Astrocyte of the cerebellum (primary cell): Measurements from ENCODE around the gene CFAP46.

Experiments used
- DNase-seq: peaks from one replicate; pipeline ENCODE4 v3.0.0-alpha.2; 2011; ENCODE audit warnings: low read depth
- H3K4me3 ChIP-seq: 2 replicates; pipeline ENCODE4 v1.5.1; 2011; ENCODE audit warnings: mild to moderate bottlenecking, low read depth, low read length, moderate library complexity
- in situ Hi-C: cut with HindIII; loops from 2 replicates; pipeline ENCODE4 v1.10.0; 2017; ENCODE audit warnings: low sequenced_read_pairs
- TF ChIP-seq, protein P1 (sequence below): IDR thresholded peaks from 2 replicates; pipeline ENCODE4 v1.5.1; 2012; ENCODE audit warnings: low read length, low read depth, moderate library complexity, mild to moderate bottlenecking; ENCODE audit errors: missing control alignments

The CFAP46 gene

DNA sequence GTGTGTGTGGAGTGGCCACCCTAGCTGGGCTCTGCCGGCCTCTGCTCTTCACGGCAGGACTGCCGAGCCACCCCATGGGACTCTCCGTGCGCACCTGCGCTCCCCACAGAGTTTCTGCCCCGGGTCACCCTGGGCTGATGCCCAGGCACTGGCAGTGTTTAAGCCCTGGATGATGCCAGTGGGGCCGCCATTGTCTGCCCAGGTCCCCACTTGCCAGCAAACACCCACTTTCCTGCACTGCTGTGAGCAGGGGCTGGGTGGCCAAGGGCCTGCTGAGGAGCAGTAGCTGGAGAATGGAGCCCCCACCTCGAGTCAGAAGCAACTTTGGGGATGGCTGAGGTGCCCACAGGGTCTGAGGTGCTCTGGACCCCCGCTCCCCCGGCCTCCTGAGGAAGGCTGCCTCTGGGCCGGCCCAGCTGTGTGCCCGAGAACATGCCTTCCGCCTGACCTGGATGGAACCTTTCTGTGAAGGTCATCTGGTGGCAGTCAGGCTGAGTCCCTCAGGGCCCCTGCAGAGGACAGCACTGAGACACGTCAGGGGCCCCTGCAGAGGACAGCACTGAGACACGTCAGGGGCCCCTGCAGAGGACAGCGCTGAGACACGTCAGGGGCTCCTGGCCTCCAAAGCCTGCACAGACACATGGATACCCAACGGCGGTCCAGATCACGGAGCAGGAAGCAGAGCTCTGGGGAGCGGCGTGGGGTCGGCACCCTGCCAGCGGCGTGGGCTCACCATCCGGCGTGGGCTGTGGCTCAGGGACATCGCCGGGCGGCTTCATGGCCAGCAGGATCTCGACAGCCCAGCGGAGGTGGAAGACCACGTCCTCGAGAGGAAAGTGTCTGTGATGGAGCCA, 62.0 kb downstream of the CFAP46 start:
- no peak overlapping the region for H3K4me3 ChIP-seq
- in situ Hi-C loops = loop anchor here (5.0 kb wide), 1 partner anchor 33 kb away; no protein-coding TSS in a partner anchor
- TF ChIP-seq, protein P1, sequence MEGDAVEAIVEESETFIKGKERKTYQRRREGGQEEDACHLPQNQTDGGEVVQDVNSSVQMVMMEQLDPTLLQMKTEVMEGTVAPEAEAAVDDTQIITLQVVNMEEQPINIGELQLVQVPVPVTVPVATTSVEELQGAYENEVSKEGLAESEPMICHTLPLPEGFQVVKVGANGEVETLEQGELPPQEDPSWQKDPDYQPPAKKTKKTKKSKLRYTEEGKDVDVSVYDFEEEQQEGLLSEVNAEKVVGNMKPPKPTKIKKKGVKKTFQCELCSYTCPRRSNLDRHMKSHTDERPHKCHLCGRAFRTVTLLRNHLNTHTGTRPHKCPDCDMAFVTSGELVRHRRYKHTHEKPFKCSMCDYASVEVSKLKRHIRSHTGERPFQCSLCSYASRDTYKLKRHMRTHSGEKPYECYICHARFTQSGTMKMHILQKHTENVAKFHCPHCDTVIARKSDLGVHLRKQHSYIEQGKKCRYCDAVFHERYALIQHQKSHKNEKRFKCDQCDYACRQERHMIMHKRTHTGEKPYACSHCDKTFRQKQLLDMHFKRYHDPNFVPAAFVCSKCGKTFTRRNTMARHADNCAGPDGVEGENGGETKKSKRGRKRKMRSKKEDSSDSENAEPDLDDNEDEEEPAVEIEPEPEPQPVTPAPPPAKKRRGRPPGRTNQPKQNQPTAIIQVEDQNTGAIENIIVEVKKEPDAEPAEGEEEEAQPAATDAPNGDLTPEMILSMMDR = no peak
- DNase-seq = no peak

- no peak overlapping the region for H3K4me3 ChIP-seq
- in situ Hi-C loops = loop anchor here (5.0 kb wide), 1 partner anchor 32 kb away; no protein-coding TSS in a partner anchor
- TF ChIP-seq, protein P1 = no peak
- DNase-seq = no peak
Measured at GRCh38 chr10:132879408-132880127, 62.8 kb downstream of the CFAP46 start.

- in situ Hi-C loops = no loop called here
- TF ChIP-seq, protein P1 = no peak
- H3K4me3 ChIP-seq = no peak overlapping the region
- DNase-seq = no peak
Measured at GRCh38 chr10:132878730-132879407, 63.5 kb downstream of the CFAP46 start.

- TF ChIP-seq, protein P1 = no peak
- no peak overlapping the region for H3K4me3 ChIP-seq
- in situ Hi-C loops = no loop called here
Measured at GRCh38 chr10:132878091-132878729, 64.2 kb downstream of the CFAP46 start.

DNA sequence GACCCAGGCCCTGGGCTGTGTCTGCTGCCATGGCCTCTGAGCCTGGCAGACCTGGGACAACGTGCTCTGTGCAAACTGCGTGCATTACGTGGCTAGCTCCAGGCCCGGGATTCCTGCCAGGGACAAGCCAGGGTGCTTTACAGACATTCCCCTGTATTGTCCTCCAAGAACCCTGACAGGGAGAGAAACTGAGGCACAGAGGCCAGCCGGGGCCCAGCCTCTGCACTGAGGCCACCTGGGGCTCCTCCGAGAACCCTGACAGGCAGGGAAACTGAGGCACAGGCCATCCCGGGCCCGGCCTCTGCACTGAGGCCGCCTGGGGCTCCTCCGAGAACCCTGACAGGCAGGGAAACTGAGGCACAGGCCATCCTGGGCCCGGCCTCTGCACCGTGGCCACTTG, 64.9 kb downstream of the CFAP46 start:
- in situ Hi-C loops = no loop called here
- H3K4me3 ChIP-seq = no peak overlapping the region
- DNase-seq = no peak
- TF ChIP-seq, protein P1 = no peak

More at GRCh38 chr10:132878091-132878729, 64.2 kb downstream of the CFAP46 start:
- DNase-seq = no peak

DNA sequence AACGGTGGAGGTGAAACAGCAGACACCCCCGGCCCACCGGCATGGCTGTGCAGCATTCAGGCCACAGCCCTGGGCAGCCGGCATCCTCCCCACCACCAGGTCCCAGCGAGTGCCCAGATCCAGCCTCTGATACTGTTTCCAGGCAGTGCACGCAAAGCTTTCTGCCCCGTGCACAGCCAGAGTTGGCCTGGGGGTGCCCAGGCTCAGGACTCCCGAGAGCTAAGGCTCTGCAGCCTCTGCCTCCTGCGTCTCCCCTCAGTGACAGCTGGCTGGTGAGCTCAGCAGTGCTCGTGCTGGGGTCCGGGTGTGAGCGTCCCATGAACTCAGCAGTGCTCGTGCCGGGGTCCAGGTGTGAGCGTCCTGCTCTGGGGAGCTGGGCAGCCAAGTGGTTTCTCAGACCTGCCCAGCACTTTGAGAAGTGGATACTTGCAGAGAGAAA, 65.4 kb downstream of the CFAP46 start:
- TF ChIP-seq, protein P1 = no peak
- in situ Hi-C loops = no loop called here
- H3K4me3 ChIP-seq = no peak overlapping the region
- no peak for DNase-seq
